SK-N-MC (cell line): ENCODE results near the gene ZNF638.

Experiments
- EZH2 ChIP-seq: fragments of 200-600 bp; sonication (generic); IDR thresholded peaks from one replicate; pipeline ENCODE4 v1.6.1; 2017; ENCODE audit warnings: antibody characterized with exemption
- POLR2AphosphoS5 ChIP-seq: IDR thresholded peaks from 2 replicates; pipeline ENCODE4 v1.6.1; 2012; ENCODE audit warnings: mild to moderate bottlenecking, low read depth, low read length, borderline replicate concordance

DNA sequence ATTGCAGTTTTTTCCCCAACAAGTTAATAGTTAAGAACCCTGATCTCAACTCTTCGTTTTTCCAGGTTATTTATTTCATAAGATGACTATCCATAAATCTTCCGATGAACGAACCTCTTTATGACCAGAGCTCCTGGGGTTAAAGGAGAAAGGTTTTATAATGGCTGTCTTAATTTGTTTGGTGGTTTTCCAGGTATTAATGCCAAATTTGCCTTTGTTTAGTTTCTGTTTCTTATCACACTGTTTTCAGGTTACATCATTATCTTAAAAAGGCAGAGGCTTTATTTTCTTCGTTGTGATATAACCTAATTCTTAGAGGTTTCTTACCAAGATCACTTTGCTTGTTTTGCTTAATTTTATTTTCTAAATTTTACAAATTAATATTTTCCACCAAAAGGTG is 10.1 kb downstream of the ZNF638 start:
- TF ChIP-seq EZH2 (no peak), POLR2AphosphoS5 (no peak)
